Lower leg skin (tissue), 4 donors: ENCODE measurements around the gene BMP2K. TPM values are rescaled to one million over a fixed set of nuclear protein-coding genes. Genes with fewer than 3 reads are reported as not detected.

Source experiments
- DNase-seq, 2 donors: peaks; one replicate each; pipeline ENCODE4 v3.0.0-alpha.2; 2019; ENCODE audit warnings: low spot score in 2 of 2
- H3K4me3 ChIP-seq: fragments of 200-600 bp; sonication (generic); 2 replicates; pipeline ENCODE4 v1.5.1; 2017; ENCODE audit warnings: mild to moderate bottlenecking, low read depth; ENCODE audit not compliant: poor library complexity, severe bottlenecking
- POLR2A ChIP-seq, 2 donors: fragments of 450-650 bp; IDR thresholded peaks; one replicate each; pipeline ENCODE4 v1.6.1; 2016 to 2017; ENCODE audit warnings: antibody characterized with exemption in 2 of 2, mild to moderate bottlenecking in 1 of 2, moderate library complexity in 1 of 2
- WGBS, 2 donors: methylation state at CpG; one replicate each; pipeline ENCODE4 v1.1.5; 2018; 5-methylcytosine and 5-hydroxymethylcytosine counted together
- intact Hi-C: fragments of 100-400 bp; cut with DNase I; formaldehyde crosslinking; loops from one replicate; pipeline ENCODE4 v1.15.0; 2023; ENCODE audit warnings: low total_unique reads
- total RNA-seq, 4 donors: library from RNA; depleted of rRNA; stranded (reverse); fragments of >200 nt; gene quantifications; one replicate each; pipeline ENCODE4 v1.1.0, GENCODE V29; 2016
- TF ChIP-seq, protein P1 (sequence below), 3 donors: fragments of 450-650 bp; IDR thresholded peaks; one replicate each; pipeline ENCODE4 v1.5.1; 2016; ENCODE audit warnings: antibody characterized with exemption in 3 of 3, mild to moderate bottlenecking in 3 of 3, moderate library complexity in 2 of 3

BMP2K gene
- total RNA-seq, 4 donors from 2014 or later = 19.0 to 31.4 (median 25.8) TPM

DNA sequence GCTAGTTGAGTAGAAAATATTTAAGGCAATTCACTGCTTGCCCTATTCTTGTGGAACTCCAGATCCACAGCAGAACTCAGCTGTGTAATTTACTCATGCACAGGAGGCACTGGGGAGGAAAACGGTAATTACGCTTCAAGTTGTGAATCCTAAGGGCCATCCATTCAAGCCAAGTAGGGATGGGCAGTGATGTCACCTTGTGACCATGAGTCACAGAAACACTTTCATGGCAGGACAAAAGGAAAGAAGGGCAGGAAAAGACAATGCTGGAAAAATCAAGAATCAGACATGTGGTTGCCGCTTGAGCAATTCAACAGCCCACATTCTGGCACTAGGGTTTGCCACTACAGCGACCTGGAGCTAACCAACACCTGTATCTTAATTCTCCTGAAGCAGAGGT is 161.7 kb downstream of the BMP2K start:
- TF ChIP-seq, protein P1, sequence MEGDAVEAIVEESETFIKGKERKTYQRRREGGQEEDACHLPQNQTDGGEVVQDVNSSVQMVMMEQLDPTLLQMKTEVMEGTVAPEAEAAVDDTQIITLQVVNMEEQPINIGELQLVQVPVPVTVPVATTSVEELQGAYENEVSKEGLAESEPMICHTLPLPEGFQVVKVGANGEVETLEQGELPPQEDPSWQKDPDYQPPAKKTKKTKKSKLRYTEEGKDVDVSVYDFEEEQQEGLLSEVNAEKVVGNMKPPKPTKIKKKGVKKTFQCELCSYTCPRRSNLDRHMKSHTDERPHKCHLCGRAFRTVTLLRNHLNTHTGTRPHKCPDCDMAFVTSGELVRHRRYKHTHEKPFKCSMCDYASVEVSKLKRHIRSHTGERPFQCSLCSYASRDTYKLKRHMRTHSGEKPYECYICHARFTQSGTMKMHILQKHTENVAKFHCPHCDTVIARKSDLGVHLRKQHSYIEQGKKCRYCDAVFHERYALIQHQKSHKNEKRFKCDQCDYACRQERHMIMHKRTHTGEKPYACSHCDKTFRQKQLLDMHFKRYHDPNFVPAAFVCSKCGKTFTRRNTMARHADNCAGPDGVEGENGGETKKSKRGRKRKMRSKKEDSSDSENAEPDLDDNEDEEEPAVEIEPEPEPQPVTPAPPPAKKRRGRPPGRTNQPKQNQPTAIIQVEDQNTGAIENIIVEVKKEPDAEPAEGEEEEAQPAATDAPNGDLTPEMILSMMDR (IDR thresholded peaks at IDR 0.05) = no peak
- TF ChIP-seq POLR2A (IDR thresholded peaks at IDR 0.05) = no peak
- intact Hi-C loops = no loop called here
- WGBS, 2 donors = 75 to 78% methylated on average over 4 of the region's 4 CpGs
- peak in 1 of 2 donors; percentile 47 for DNase-seq
- H3K4me3 ChIP-seq = no peak overlapping the region

DNA sequence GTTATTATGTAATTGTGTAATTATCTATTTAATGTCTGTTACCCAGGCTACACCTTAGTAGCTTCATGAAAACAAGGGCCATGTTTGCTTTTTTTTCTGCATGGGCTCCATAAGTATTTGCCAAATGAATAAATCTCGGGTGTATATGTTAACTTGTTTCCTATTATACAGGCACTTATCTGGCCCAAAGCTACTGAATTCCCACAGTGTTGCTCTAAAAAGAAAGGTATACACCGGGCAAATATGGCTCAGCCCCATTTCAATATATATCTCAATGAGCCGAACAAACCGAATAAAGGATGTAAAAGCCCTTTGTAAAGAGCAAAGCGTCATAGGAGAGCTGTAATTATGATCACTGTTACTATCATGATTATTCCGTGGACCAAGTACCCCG is 162.3 kb downstream of the BMP2K start:
- peak overlapping the region; percentile 71 for H3K4me3 ChIP-seq
- WGBS, 2 donors = 1 to 2% methylated on average over 7 of the region's 7 CpGs
- intact Hi-C loops = no loop called here
- TF ChIP-seq, protein P1 (IDR thresholded peaks at IDR 0.05) = no peak
- TF ChIP-seq POLR2A (IDR thresholded peaks at IDR 0.05) = no peak
- DNase-seq = no peak

DNA sequence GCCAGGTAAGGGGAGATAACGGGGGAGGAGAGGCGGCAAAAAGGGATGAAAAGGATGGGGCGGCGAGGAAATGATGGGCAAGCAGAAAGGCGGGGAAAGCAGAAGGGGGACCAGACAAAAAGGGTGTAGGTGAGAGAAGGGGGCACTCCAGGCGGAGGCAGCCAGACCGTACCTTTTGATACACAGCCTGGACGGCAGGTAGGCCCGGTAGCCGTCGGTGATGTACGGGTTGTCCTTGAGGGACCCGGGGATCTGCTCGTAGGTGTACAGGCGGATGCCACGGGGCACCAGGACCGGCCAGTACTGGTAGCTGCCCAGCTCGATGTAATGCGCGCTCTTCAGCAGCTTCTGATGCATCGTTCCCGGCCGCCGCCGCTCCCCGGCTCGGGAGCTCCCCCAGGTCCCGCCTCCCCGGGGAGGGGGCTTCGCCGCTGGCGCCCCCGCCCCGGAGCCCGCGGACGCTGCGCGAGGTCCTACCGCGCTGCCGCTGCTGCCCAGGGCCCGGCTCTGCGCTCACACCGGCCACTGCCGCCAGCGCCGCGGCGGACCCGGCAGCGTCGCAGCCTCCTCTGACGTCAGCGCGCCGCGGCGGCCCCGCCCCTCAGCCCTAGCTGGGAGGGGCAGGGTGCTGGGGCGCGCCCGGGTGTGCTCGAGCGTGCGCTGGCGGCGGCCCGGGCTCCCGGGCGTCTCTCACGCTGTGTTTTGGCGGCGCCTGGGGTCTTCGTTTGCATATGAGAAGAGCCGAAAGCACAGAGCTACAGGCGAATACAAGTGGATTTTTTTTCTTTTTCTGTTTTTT is 162.9 kb downstream of the BMP2K start, which contains the start of gene PAQR3:
PAQR3 (minus strand) TSS at position 571 of the 799 bp plus-strand sequence; CDS start at position 357, 214 bp downstream.
- intact Hi-C loops = no loop called here
- WGBS, 2 donors = 0 to 1% methylated on average over 36 to 47 of the region's 77 CpGs
- TF ChIP-seq, protein P1 (IDR thresholded peaks at IDR 0.05) = no peak
- TF ChIP-seq POLR2A (IDR thresholded peaks at IDR 0.05) = peak in 1 of 2 donors; percentile 58
- peak within 1 kb of the TSS; percentile 71 for H3K4me3 ChIP-seq
- DNase-seq = peak; percentile 72 to 96

DNA sequence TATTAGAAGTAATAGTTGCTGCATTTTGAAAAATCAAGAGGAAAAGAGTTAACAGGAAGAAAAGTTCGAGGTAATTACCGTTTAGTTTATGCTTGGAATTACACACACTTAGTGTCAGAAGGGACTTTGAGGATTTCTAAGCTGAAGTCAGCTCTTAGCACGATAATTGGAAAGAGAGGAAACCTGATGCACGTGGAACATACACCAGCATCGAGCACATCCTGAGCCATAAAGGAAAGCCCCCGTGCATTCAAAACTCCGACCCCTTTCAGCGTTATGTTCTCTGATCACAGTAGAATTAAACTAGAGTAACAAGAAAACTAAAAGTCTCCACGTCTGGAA is 163.5 kb downstream of the BMP2K start:
- no peak for DNase-seq
- TF ChIP-seq, protein P1 (IDR thresholded peaks at IDR 0.05) = no peak
- TF ChIP-seq POLR2A (IDR thresholded peaks at IDR 0.05) = no peak
- 1% methylated on average over 9 of the region's 9 CpGs for WGBS, 2 donors
- intact Hi-C loops = no loop called here
- H3K4me3 ChIP-seq = no peak overlapping the region

DNA sequence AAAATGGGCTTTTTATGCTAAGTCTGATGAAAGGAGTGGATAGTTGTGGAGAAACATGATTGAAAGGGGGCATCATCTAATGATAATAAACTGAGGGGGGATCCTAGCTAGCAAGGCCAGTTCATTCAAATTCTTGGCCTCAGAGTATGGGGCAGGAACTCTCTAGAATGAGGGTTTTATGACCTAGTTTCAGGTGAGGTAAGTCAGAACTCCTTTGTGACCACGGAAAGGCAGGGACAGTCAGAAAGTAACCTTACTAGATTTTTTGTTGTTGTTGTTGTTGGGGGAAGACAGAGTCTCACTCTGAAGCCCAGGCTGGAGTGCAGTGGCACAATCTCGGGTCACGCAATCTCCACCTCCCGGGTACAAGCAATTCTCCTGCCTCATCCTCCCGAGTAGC is 164.6 kb downstream of the BMP2K start:
- no peak for DNase-seq
- H3K4me3 ChIP-seq = no peak overlapping the region
- 96 to 100% methylated on average over 5 of the region's 5 CpGs for WGBS, 2 donors
- intact Hi-C loops = no loop called here
- TF ChIP-seq POLR2A (IDR thresholded peaks at IDR 0.05) = no peak
- TF ChIP-seq, protein P1 (IDR thresholded peaks at IDR 0.05) = no peak
